ENCODE measurements around the gene SATB1. TPM values are rescaled to one million over a fixed set of nuclear protein-coding genes. Genes with fewer than 3 reads are reported as not detected.

SATB1 gene
- total and polyA plus RNA-seq, 2 of the 8 experiments (the other 6 are each of a cell fraction or from before 2014, with no cell fraction given): 18.8 to 28.0 TPM

GRCh38 chr3:18366258-18366657 lies 58.9 kb downstream of the SATB1 start:
- no peak overlapping the region for H3K4me3 ChIP-seq (ENCODE audit: extremely low read depth in 1 of 4, insufficient read depth in 2 of 4, low read depth in 3 of 4, low read length in 4 of 4)
- 87% methylated on average over 3 of the region's 3 CpGs; no CpG with 5 or more reads in 1 of the 2 experiments for WGBS, 2 experiments (ENCODE audit: extremely low coverage in 1 of 2, insufficient coverage in 1 of 2, insufficient read length in 1 of 2, insufficient replicate concordance in 2 of 2, low coverage in 1 of 2, low lambda C conversion rate in 2 of 2, missing lambda C conversion rate in 1 of 2)
- no peak overlapping the region for H2BK20ac ChIP-seq (ENCODE audit: low read length)
- H2AFZ ChIP-seq (ENCODE audit: low read length): no peak overlapping the region
- H3K27me3 ChIP-seq (replicated peaks in 1 of 4; ENCODE audit: control insufficient read depth in 3 of 4, extremely low read depth in 1 of 4, insufficient read depth in 3 of 4, low read length in 3 of 4): no peaks in the 10 kb centered on the region
- H3K23ac ChIP-seq (ENCODE audit: insufficient read length): no peak overlapping the region
- CTCF ChIA-PET (ENCODE audit: partially characterized antibody): interaction anchor here (1.0 to 1.9 kb wide), 3 partner anchors 13 to 472 kb away, joined by 3 to 5 read pairs (median 5); no protein-coding TSS in a partner anchor
- H3K56ac ChIP-seq (replicated peaks; ENCODE audit: insufficient read length, low read depth, low read length): no peak overlapping the region
- POLR2A ChIA-PET (ENCODE audit: partially characterized antibody): no interaction called here
- H2BK12ac ChIP-seq (ENCODE audit: low read depth, low read length): no peak overlapping the region
- H4K20me1 ChIP-seq (replicated peaks in 1 of 2; ENCODE audit: control insufficient read depth in 1 of 2, insufficient read depth in 2 of 2, low read length in 2 of 2): no peaks in the 10 kb centered on the region
- H3K4ac ChIP-seq (replicated peaks; ENCODE audit: insufficient read length, low read depth, low read length): no peak overlapping the region
- H4K5ac ChIP-seq (ENCODE audit: insufficient read length, low read depth, low read length): no peak overlapping the region
- H4K91ac ChIP-seq (replicated peaks; ENCODE audit: insufficient read length, low read length): no peak overlapping the region
- no peak overlapping the region for H2BK15ac ChIP-seq (ENCODE audit: low read length)
- DNase-seq (ENCODE audit: low read depth in 1 of 2, low spot score in 2 of 2) (no peak), FAIRE-seq (no peak)
- no peak overlapping the region for H2BK120ac ChIP-seq (replicated peaks; ENCODE audit: low read depth, low read length)
- no peak overlapping the region for H3K4me2 ChIP-seq (ENCODE audit: insufficient read depth in 1 of 2, low read depth in 2 of 2, low read length in 2 of 2)
- no peak overlapping the region for H3K14ac ChIP-seq (ENCODE audit: insufficient read length)
- no peak overlapping the region for H2BK5ac ChIP-seq (ENCODE audit: low read depth, low read length)
- H3K9ac ChIP-seq (replicated peaks in 1 of 4; ENCODE audit: extremely low read depth in 1 of 4, low read depth in 3 of 4, low read length in 3 of 4): no peak overlapping the region
- H4K8ac ChIP-seq (ENCODE audit: extremely low read depth, insufficient read depth, low read length): no peak overlapping the region
- H3K79me1 ChIP-seq (ENCODE audit: low read depth, low read length): no peaks in the 10 kb centered on the region
- peaks cover 0 to 8% (median 1%) of the 10 kb centered on the region in 4 experiments; a peak in 1 of 7 replicates for H3K4me1 ChIP-seq (replicated peaks in 1 of 4; ENCODE audit: control insufficient read depth in 3 of 4, insufficient read depth in 4 of 4, low read length in 3 of 4)
- H2AK5ac ChIP-seq (ENCODE audit: low read depth, low read length): no peak overlapping the region
- H3K18ac ChIP-seq (ENCODE audit: extremely low read depth, low read length): no peak overlapping the region
- no peaks in the 10 kb centered on the region for H3K9me3 ChIP-seq (ENCODE audit: insufficient read depth in 2 of 2, low read depth in 1 of 2, low read length in 1 of 2)
- no peak overlapping the region for H3K27ac ChIP-seq (ENCODE audit: low read depth, low read length)
- 0 out of 8 replicates have a peak, but pooled peaks cover 0 to 2% (median 0%) of the 10 kb centered on the region in 4 experiments for H3K36me3 ChIP-seq (ENCODE audit: control insufficient read depth in 2 of 4, insufficient read depth in 4 of 4, low read length in 3 of 4)
- no peaks in the 10 kb centered on the region for H3K23me2 ChIP-seq (ENCODE audit: low read depth, low read length)
- no peaks in the 10 kb centered on the region for H3K79me2 ChIP-seq (ENCODE audit: control insufficient read depth in 1 of 2, insufficient read depth in 2 of 2, low read length in 2 of 2)
- TF ChIP-seq ASH2L (IDR thresholded peaks at IDR 0.05; ENCODE audit: low read length) (no peak), CHD1 (IDR thresholded peaks at IDR 0.05; ENCODE audit: low read depth, low read length) (no peak), TAF1 (IDR thresholded peaks at IDR 0.05; ENCODE audit: low read depth, low read length) (no peak), SUZ12 (IDR thresholded peaks at IDR 0.05; ENCODE audit: low read length) (no peak), RXRA (IDR thresholded peaks at IDR 0.05; ENCODE audit: insufficient read depth, low read depth, low read length) (no peak), E2F6 (IDR thresholded peaks at IDR 0.05) (no peak)
- TF ChIP-seq, protein P1, sequence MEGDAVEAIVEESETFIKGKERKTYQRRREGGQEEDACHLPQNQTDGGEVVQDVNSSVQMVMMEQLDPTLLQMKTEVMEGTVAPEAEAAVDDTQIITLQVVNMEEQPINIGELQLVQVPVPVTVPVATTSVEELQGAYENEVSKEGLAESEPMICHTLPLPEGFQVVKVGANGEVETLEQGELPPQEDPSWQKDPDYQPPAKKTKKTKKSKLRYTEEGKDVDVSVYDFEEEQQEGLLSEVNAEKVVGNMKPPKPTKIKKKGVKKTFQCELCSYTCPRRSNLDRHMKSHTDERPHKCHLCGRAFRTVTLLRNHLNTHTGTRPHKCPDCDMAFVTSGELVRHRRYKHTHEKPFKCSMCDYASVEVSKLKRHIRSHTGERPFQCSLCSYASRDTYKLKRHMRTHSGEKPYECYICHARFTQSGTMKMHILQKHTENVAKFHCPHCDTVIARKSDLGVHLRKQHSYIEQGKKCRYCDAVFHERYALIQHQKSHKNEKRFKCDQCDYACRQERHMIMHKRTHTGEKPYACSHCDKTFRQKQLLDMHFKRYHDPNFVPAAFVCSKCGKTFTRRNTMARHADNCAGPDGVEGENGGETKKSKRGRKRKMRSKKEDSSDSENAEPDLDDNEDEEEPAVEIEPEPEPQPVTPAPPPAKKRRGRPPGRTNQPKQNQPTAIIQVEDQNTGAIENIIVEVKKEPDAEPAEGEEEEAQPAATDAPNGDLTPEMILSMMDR (IDR thresholded peaks at IDR 0.05; ENCODE audit: control extremely low read depth in 1 of 3, insufficient read depth in 1 of 3, low read depth in 1 of 3, low read length in 3 of 3): no peak

Data from H1 (cell line).